Measurements from ENCODE around the gene LCN15.
"Not testable (repeated sequence)": the region's sequence is repeated elsewhere in the genome, so short reads cannot be mapped to it uniquely, and the experiment has no call there.

Gene LCN15

GRCh38 chr9:136755302-136756133 is 8.8 kb downstream of the LCN15 start:
- not testable (repeated sequence) for DNase-seq (ENCODE audit: low spot score)

DNA sequence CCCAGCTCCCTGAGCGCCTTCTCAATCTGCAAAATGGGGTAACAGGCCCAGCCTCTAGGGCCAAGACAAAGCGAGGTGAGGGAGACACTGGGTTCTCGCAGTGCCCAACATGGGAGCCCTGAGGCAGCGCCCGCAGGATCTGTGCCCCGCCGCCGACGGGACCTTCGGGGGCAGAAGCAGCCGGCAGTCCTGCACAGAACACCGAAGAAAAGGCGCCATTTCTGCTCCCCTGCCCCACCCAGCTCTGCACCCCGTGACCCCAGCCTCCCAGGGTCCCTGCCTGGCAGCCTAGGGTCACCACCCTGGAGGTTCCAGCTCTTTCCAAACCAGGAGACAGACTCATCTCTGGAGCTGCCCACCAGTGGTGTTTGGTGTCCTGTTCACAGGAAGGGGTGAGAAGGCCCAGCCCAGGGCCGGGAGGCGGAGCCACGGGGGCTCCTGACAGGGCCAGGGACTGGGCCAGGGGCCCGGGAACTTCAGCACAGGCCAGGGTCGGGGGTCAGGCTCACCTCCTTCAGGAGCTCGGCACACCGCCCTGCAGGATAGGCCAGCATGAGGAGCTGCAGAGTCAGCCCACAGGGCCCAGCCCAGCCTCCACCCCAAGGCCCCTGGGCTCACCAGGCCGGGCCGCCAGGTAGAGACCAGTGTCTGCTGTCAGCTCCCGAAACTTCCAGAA is 9.6 kb downstream of the LCN15 start:
- DNase-seq (ENCODE audit: low spot score), result no peak

DNA sequence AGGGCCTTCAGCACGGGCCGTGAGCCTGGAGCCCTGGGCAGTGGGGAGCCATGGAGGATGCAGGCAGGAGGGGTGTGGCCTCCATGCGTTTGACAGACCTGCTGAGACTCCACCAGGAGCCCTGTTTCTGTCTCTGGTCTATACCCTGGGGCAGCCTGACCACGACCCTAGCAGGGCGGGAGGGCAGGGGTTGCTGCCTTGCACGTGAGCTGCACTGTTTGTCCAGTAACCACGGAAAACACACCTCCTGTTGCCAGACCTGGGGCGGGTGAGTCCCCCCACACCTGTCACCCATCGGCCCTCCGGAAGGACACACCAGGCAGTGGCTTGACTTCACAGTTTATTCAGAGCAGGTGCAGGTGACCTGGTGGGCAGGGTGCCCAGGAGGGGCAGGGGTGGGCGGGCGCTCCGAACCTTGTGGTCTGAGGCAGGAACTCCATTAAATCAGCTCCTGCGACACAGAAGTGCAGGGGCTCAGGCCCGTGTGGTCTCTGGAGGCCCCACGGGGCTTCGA is 10.2 kb downstream of the LCN15 start:
- no peak for DNase-seq (ENCODE audit: low spot score)

DNA sequence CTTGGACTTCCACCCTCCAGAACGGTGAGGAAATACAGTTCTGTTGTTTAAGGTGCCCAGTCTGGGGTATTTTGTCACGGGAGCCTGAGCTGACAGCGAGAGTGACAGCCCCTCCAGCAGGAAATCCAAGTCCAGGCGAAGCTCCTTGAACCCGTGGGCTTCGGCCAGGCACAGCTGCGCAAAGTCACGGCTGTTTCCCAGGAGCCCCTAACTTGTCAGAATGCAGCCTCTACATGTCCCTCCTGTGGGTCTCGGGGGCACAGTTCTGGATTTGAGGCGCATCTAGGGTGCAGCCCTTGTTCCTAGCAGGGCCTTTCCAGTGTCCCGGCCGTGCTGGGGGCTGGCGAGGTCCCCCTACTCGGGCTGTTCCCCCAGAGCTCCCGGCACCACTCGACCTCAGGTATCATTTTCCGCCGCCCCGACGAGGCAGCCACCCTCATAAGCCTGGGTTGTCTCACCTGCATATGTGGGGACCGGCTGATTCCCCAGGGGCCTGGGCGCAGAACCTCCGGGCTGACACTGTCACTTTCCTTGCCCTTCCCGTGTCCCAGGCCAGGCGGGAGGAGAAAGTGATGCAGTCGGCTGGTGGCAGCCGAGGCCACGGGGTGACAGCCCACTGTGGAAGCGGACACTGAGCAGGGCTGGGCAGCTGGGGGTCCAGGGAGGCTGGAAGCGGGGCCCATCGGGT is 10.8 kb downstream of the LCN15 start:
- DNase-seq (ENCODE audit: low spot score), result no peak

- no peak for DNase-seq (ENCODE audit: low spot score)
Measured at GRCh38 chr9:136751814-136752213, 12.5 kb downstream of the LCN15 start.

GRCh38 chr9:136751244-136751643 is 13.1 kb downstream of the LCN15 start:
- no peak for DNase-seq (ENCODE audit: low spot score)

GRCh38 chr9:136750526-136750925 is 13.8 kb downstream of the LCN15 start:
- DNase-seq (ENCODE audit: low spot score), result no peak

- DNase-seq (ENCODE audit: low spot score), result no peak
Measured at GRCh38 chr9:136748666-136749611, 15.4 kb downstream of the LCN15 start.

DNA sequence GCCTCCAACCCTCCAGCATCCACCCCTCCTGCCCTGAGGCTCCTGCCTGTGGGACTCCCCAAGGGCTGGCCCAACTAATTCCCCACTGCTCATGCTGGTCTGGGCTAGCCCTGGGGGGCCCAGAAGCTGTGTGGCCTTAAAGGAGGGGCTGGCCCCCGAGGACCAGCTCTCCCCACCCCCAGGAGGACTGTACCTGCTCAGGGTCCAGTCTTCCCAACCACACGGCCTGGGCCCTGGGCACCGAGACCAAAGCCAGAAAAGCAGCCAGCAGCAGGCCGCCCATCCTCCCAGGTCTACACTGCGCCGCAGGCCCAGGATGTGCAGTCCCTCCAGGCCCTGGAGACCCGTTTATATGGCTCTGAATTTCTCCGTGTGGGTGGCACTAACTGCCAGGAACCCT is 16.1 kb downstream of the LCN15 start, which contains the start of gene LCN6:
Gene LCN6, minus strand, starts transcription at position 325 of the 400 bp plus-strand sequence. Its CDS starts 42 bp downstream, at position 283.
- no peak for DNase-seq (ENCODE audit: low spot score)

DNA sequence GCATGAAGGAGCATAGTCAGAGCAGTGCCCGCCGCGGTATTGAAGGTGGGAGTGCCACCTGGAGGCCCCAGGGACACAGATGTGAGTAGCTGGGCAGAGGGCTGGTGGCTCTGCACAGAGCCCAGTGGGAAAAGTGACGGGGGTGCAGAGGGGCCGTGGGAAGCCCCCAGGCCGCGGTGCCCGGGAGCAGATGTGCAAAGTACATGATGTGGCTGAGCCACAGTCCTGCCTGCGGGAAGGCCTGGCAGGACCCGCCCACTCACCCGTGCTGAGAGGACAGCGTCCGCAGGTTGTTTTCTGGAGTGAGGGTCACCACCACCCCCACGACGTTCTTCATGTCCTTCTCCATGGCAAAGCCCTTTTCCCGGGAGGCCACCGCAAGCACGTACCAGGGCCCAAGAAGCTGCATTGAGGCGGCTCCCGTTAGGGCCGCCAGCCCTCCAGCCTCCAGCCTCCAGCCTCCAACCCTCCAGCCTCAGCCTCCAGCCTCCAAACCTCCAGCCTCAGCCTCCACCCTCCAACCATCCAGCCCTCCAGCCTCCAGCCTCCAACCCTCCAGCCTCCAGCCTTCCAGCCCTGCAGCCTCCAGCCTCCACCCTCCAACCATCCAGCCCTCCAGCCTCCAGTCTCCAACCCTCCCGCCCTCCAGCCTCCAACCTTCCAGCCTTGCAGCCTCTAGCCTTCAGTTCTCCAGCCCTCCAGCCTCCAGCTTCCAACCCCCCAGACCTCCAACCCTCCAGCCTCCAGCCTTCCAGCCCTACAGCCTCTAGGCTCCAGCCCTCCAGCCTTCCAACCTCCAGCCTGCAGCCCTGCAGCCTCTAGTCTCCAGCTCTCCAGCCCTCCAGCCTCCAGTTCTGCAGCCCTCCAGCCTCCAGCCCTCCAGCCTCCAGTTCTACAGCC is 16.9 kb downstream of the LCN15 start:
- no peak for DNase-seq (ENCODE audit: low spot score)

GRCh38 chr9:136746621-136747020 is 17.7 kb downstream of the LCN15 start:
- no peak for DNase-seq (ENCODE audit: low spot score)

- no peak for DNase-seq (ENCODE audit: low spot score)
Measured at GRCh38 chr9:136746155-136746490, 18.2 kb downstream of the LCN15 start.

- no peak for DNase-seq (ENCODE audit: low spot score)
Measured at GRCh38 chr9:136745389-136746154, 18.7 kb downstream of the LCN15 start.

DNA sequence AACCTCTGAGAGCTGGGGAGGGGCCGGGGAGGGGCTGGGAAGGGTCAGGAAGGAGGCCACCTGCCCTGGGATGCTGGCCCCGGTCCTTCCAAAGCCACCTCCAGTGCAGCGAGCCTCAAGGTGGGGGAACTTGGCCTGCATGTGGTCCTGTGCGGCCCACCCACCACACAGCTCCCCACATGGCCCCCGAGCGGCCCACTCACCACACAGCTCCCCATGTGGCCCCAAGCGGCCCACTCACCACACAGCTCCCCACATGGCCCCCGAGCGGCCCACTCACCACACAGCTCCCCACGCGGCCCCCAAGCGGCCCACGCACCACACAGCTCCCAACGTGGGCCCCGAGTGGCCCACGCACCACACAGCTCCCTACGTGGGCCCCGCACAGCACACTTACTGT is 19.5 kb downstream of the LCN15 start:
- no peak for DNase-seq (ENCODE audit: low spot score)

GRCh38 chr9:136743639-136744211 is 20.6 kb downstream of the LCN15 start:
- no peak for DNase-seq (ENCODE audit: low spot score)

DNA sequence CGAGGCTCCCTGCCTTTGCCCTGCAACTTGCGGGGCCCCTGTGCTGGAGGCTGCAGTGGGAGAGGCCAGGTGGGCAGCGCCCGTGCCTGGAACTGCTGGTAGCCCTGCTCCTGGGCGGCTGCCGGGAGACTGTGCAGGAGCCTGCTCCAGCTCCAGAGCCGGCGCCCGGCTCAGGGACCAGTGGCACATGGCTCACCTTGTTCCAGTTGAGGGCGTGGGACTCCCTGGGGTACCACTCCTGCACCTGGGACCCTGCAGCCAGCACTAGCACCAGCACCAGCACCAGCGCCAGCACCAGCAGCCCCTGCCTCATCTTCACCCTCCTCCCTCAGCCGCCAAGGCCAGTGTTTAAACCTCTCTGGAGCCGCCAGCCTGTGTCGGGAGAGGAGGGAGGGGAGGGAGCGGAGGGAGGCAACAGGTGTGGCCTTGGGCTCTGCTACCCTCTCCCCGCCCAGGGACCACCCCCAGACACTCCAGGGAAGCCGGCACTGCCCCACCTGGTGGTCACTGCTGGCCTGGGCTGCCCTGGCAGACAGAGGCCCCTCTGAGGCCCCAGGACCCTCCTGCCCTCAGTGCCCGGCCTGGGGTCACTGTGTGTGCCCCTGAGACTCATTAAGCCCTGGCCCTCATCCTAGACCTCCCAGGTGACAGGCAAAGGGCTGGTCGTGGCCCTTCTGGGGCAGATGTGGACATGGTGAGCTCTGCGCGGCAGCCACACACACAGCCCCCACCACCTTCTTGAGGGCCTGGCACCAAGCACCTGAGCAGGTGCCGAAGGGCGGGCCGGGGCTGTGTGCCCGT is 21.5 kb downstream of the LCN15 start, which contains the start of gene LCN10:
Gene LCN10, minus strand, starts transcription at position 350 of the 801 bp plus-strand sequence. Its CDS starts 37 bp downstream, at position 313.
- no peak for DNase-seq (ENCODE audit: low spot score)

DNA sequence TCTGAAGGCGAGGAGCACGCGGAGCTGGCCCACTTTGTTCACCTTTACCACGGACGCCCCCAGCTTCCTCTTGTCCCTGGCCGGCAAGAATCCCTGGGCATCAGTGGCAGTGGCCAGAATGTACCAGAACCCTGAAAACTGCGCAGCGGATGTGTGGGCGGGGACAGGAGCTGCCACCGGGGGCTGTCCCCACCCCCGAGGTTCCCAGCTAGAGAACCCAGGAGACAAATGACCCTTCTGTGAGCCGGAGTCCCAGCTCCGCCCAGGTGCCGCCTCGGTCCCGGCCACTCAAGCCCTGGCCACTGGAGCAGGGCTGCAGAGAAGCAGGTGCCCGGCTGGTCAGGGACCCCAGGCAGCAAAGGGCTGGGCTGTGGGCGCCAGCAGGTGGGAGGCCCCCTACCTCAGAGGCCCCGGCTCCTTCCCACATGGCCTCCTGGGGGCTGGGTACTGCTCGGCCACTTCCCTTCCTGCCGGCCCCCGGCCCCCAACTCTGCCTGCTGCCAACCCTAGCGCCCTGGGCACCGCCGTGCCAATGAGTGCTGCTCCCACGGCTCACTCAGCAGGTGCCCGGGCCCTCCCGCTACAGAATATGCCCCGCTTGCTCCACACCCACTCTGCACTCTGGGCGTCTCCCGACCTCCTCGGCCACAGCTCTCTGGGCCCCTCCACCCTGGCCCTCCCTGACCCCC is 22.3 kb downstream of the LCN15 start:
- DNase-seq (ENCODE audit: low spot score), result no peak
